LNCaP clone FGC (cell line): Measurements from ENCODE around the gene MARCHF7.

Experiments
- DNase-seq: peaks from one replicate; pipeline ENCODE4 v3.0.0-alpha.2; 2011; ENCODE audit warnings: low read depth
- H3K4me3 ChIP-seq: 2 replicates; pipeline ENCODE4 v1.5.1; 2011; ENCODE audit warnings: mild to moderate bottlenecking, low read depth, low read length, control low read depth
- CTCF ChIP-seq: IDR thresholded peaks from 2 replicates; pipeline ENCODE4 v1.5.1; 2012; ENCODE audit warnings: mild to moderate bottlenecking; ENCODE audit not compliant: control insufficient read depth, insufficient read depth; ENCODE audit errors: extremely low read depth

The MARCHF7 gene

DNA sequence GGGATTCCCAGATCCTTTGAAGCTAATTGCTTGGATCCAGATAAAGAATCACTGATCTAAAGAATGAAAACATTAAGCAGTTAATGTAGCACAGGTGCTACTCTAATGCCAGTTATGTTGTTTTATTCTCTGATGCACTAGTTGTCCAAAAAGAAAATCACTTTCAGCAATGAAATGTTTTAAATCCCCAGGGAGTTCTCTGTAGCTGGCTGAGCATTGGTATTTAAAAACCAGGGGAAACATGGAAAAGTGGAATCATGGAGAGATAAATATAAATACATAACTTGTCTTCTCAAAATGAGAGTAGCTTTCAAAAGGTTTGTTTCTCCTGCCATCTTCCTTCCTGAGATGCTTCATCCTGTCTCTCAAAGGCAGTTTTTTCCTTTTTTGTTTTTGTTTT lies 48.0 kb downstream of the MARCHF7 start:
- DNase-seq, result no peak
- no peak for TF ChIP-seq CTCF

DNA sequence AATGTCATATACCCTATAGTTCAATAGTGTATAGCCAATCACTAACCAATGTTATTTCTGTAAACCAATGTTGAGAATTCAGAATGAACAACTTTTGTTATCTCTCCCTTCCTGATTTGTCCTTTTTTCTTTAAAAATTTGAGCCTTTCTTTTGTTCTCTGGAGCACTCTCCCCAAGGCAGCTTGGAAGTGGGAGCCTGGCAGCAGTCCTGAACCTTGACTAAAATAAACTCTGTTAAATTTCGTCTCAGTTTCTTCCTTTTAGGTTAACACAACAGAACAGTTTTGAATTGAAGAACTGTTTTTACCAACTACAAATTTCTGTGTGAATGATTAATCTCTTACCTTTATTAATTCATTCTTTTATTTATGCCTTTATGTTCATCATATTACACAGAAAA lies 49.8 kb downstream of the MARCHF7 start:
- no peak for TF ChIP-seq CTCF
- no peak for DNase-seq
- no peak overlapping the region for H3K4me3 ChIP-seq

More for the DNA sequence above, 48.0 kb downstream of the MARCHF7 start:
- no peak overlapping the region for H3K4me3 ChIP-seq
